Hepatocyte (in vitro differentiated cells): ENCODE results near the gene ST3GAL5. TPM values are rescaled to one million over a fixed set of nuclear protein-coding genes. Genes with fewer than 3 reads are reported as not detected.

ENCODE experiments used
- DNase-seq: peaks from one replicate; pipeline ENCODE4 v3.0.0-alpha.2; 2016; ENCODE audit warnings: low spot score
- H2AFZ ChIP-seq: fragments of 200-600 bp; sonication (generic); 2 replicates; pipeline ENCODE4 v1.6.0; 2016; ENCODE audit warnings: antibody characterized with exemption, mild to moderate bottlenecking
- H3K27ac ChIP-seq: fragments of 200-600 bp; sonication (generic); 2 replicates; pipeline ENCODE4 v1.5.1; 2016; ENCODE audit warnings: mild to moderate bottlenecking
- H3K27me3 ChIP-seq: fragments of 200-600 bp; sonication (generic); 2 replicates; pipeline ENCODE4 v1.6.1; 2016
- H3K36me3 ChIP-seq: fragments of 200-600 bp; sonication (generic); replicated peaks from 2 replicates; pipeline ENCODE4 v1.5.1; 2016; ENCODE audit warnings: low read depth; ENCODE audit not compliant: insufficient read depth
- H3K4me1 ChIP-seq: fragments of 200-600 bp; sonication (generic); 2 replicates; pipeline ENCODE4 v1.5.1; 2016; ENCODE audit warnings: mild to moderate bottlenecking, moderate library complexity; ENCODE audit not compliant: insufficient read depth
- H3K4me2 ChIP-seq: fragments of 200-600 bp; sonication (generic); 2 replicates; pipeline ENCODE4 v1.6.0; 2016
- H3K4me3 ChIP-seq: fragments of 200-600 bp; sonication (generic); 2 replicates; pipeline ENCODE4 v1.5.1; 2016; ENCODE audit warnings: mild to moderate bottlenecking
- H3K79me2 ChIP-seq: fragments of 200-600 bp; sonication (generic); 2 replicates; pipeline ENCODE4 v1.6.0; 2017; ENCODE audit warnings: mild to moderate bottlenecking
- H3K9me2 ChIP-seq: fragments of 200-600 bp; sonication (generic); replicated peaks from 2 replicates; pipeline ENCODE4 v1.6.0; 2017; ENCODE audit warnings: mild to moderate bottlenecking; ENCODE audit not compliant: insufficient read depth
- H3K9me3 ChIP-seq: fragments of 200-600 bp; sonication (generic); 2 replicates; pipeline ENCODE4 v1.5.1; 2016; ENCODE audit warnings: low read depth, mild to moderate bottlenecking
- H4K20me1 ChIP-seq: fragments of 200-600 bp; sonication (generic); 2 replicates; pipeline ENCODE4 v1.6.0; 2016; ENCODE audit warnings: mild to moderate bottlenecking; ENCODE audit not compliant: insufficient read depth, poor library complexity, severe bottlenecking
- EZH2 ChIP-seq: fragments of 200-600 bp; sonication (generic); IDR thresholded peaks from 2 replicates; pipeline ENCODE4 v1.6.1; 2016; ENCODE audit warnings: antibody characterized with exemption, mild to moderate bottlenecking, borderline replicate concordance
- EZH2phosphoT487 ChIP-seq: fragments of 200-600 bp; sonication (generic); IDR thresholded peaks from one replicate; pipeline ENCODE4 v1.6.1; 2018; ENCODE audit warnings: antibody characterized with exemption, mild to moderate bottlenecking, low read depth, moderate library complexity; ENCODE audit not compliant: unreplicated experiment, severe bottlenecking
- whole genome bisulfite sequencing: methylation state at CpG from one replicate; pipeline ENCODE4 v1.1.6; 2016; ENCODE audit warnings: low lambda C conversion rate; ENCODE audit errors: missing lambda C conversion rate; 5-methylcytosine and 5-hydroxymethylcytosine counted together
- polyA plus RNA-seq: library from polyadenylated mRNA; unstranded; fragments of >200 nt; fragmentation: Nextera tagmentation; extraction: Ambion mirVana; gene quantifications from 2 replicates; pipeline ENCODE4 v1.2.1, GENCODE V29; 2016
- total RNA-seq: library from RNA; depleted of rRNA; stranded (reverse); fragments of >200 nt; gene quantifications from 2 replicates; pipeline ENCODE4 v1.2.3, GENCODE V29; 2014
- TF ChIP-seq, protein P1 (sequence below): fragments of 200-600 bp; sonication (generic); IDR thresholded peaks from 2 replicates; pipeline ENCODE4 v1.5.1; 2016; ENCODE audit warnings: antibody characterized with exemption, mild to moderate bottlenecking; ENCODE audit not compliant: poor library complexity

ST3GAL5 gene
- total and polyA plus RNA-seq, 2 experiments from 2014 or later, result 24.7 to 25.6 TPM

DNA sequence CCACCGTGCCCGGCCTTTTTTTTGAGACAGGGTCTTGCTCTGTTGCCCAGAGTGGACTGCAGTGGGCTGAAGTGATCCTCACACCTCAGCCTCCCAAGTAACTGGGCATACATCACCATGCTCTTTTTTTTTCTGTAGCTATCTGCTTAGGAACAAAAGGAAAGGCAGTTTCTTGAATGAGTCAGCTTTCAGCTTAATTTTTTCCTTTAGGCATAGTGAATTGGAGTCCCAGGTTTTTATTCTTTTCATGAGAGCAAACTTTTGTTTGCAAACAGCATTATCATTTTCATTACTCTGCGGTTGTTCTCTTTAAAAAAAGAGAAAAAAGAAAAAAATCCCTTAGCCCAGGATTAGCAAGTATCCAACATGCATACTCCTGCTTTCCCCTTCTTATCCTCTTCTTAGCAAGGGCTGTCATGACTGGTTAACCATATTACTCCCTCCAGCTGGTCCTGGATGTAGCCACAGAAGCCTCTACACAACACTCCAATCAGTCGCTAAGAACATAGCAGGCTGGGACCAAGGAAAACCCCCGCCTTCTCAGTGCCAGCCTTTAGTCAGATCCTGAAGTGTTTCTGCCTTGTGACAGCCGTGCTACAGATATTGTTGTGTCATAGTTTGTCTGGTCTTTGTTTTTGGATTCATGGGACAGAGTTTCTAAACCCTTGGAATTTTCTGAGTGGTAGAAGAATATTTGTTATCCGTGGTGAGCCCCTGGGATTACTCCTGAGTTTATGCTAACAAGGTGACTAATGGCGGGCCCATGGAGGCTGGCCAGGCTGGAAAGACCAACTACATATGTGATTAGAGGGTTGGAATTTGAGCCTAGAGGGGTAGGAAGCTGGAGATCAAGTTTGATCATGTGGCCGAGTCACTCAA is 23.3 kb upstream of the ST3GAL5 start:
- Histone ChIP-seq H2AFZ (no peak overlapping the region), H3K4me3 (no peak overlapping the region), H3K4me2 (no peak overlapping the region), H3K27me3 (no peaks in the 10 kb centered on the region), H4K20me1 (no peaks in the 10 kb centered on the region), H3K79me2 (no peaks in the 10 kb centered on the region), H3K36me3 (no peaks in the 10 kb centered on the region), H3K27ac (peak overlapping the region; percentile 77), H3K4me1 (no peaks in the 10 kb centered on the region), H3K9me3 (no peaks in the 10 kb centered on the region), H3K9me2 (no peaks in the 10 kb centered on the region)
- peak; percentile 64 for DNase-seq
- WGBS, result 54% methylated on average over 9 of the region's 9 CpGs
- TF ChIP-seq EZH2, result no peak
- TF ChIP-seq, protein P1, sequence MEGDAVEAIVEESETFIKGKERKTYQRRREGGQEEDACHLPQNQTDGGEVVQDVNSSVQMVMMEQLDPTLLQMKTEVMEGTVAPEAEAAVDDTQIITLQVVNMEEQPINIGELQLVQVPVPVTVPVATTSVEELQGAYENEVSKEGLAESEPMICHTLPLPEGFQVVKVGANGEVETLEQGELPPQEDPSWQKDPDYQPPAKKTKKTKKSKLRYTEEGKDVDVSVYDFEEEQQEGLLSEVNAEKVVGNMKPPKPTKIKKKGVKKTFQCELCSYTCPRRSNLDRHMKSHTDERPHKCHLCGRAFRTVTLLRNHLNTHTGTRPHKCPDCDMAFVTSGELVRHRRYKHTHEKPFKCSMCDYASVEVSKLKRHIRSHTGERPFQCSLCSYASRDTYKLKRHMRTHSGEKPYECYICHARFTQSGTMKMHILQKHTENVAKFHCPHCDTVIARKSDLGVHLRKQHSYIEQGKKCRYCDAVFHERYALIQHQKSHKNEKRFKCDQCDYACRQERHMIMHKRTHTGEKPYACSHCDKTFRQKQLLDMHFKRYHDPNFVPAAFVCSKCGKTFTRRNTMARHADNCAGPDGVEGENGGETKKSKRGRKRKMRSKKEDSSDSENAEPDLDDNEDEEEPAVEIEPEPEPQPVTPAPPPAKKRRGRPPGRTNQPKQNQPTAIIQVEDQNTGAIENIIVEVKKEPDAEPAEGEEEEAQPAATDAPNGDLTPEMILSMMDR, result no peak
- TF ChIP-seq EZH2phosphoT487, result no peak

DNA sequence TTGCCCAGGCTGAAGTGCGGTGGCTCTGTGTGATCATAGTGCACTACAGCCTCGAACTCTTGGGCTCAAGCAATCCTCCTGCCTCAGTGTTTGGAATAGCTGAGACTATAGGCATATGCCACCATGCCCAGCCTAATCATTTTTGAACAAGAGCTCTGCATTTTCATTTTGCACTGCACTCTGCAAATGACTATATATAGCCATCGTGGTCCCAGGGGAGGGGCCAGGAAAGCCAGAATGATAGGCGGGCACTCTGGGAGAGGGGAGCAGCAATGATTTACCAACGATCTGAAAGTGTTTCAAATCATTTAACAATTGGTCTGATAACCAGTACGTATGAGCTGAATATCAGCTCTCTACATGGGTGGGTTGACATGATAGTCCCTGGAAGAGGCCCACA is 22.3 kb upstream of the ST3GAL5 start:
- H3K36me3 ChIP-seq, result no peaks in the 10 kb centered on the region
- H3K9me2 ChIP-seq, result no peaks in the 10 kb centered on the region
- no peak overlapping the region for H3K27ac ChIP-seq
- no peak overlapping the region for H3K4me3 ChIP-seq
- H4K20me1 ChIP-seq, result no peaks in the 10 kb centered on the region
- no peaks in the 10 kb centered on the region for H3K79me2 ChIP-seq
- H3K27me3 ChIP-seq, result no peaks in the 10 kb centered on the region
- no peaks in the 10 kb centered on the region for H3K9me3 ChIP-seq
- H3K4me1 ChIP-seq, result no peaks in the 10 kb centered on the region
- TF ChIP-seq EZH2phosphoT487, result no peak
- TF ChIP-seq, protein P1, result no peak
- H2AFZ ChIP-seq, result no peak overlapping the region
- WGBS, result 86% methylated on average over 6 of the region's 6 CpGs
- no peak overlapping the region for H3K4me2 ChIP-seq
- no peak for DNase-seq

DNA sequence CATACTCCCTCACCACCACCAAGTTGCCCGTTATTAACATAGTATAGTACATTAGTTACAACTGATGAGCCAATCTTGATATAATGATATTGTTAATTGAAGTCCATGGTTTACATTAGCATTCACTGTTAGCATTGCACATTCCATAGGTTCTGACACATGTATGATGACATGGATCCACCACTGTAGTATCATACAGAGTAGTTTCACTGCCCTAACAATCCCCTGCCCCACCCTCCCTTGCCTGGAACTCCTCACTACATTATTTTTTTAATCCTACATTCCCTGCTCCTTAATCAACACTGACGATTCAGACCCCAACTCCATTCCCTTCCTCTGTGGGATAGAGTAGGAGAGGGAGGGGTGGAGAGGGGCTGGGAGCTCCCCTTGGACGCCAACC is 20.2 kb upstream of the ST3GAL5 start:
- DNase-seq, result no peak
- no peak overlapping the region for H3K4me3 ChIP-seq
- H3K27ac ChIP-seq, result no peak overlapping the region
- H4K20me1 ChIP-seq, result no peaks in the 10 kb centered on the region
- WGBS, result 82% methylated on average over 3 of the region's 3 CpGs
- no peak overlapping the region for H3K4me2 ChIP-seq
- H3K4me1 ChIP-seq, result peaks cover 4% of the 10 kb centered on the region
- H3K9me2 ChIP-seq, result no peaks in the 10 kb centered on the region
- no peaks in the 10 kb centered on the region for H3K36me3 ChIP-seq
- no peaks in the 10 kb centered on the region for H3K27me3 ChIP-seq
- no peaks in the 10 kb centered on the region for H3K9me3 ChIP-seq
- H3K79me2 ChIP-seq, result no peaks in the 10 kb centered on the region
- no peak overlapping the region for H2AFZ ChIP-seq
- TF ChIP-seq EZH2, result no peak
- TF ChIP-seq, protein P1, result no peak
- TF ChIP-seq EZH2phosphoT487, result no peak
